PC-9 (cell line): Measurements from ENCODE around the gene SPSB3. TPM values are rescaled to one million over a fixed set of nuclear protein-coding genes. Genes with fewer than 3 reads are reported as not detected.

Experiments
- BruUV-seq: library from RNA; stranded (reverse); fragments of 400-500 nt; replicated peaks from 2 replicates; lab custom pipeline; 2021; lab: Mats Ljungman, UMichigan
- CTCF ChIA-PET: fragments of 300-600 bp; sonication (Branson Sonifier 250); formaldehyde crosslinking; loops from one replicate; lab custom pipeline; 2022; ENCODE audit warnings: antibody characterized with exemption; lab: Charles Lee
- POLR2A ChIA-PET: fragments of 300-600 bp; sonication (Branson Sonifier 250); formaldehyde crosslinking; loops from one replicate; lab custom pipeline; 2022; ENCODE audit warnings: antibody characterized with exemption; ENCODE audit not compliant: unreplicated experiment; lab: Charles Lee
- DNase-seq, 2 experiments: peaks; one replicate each; pipeline versions ENCODE4 v3.0.0 to v3.0.0-alpha.2; 2015 to 2022; ENCODE audit warnings: mixed read lengths in 1 of 2
- H2AFZ ChIP-seq: fragments of 200-600 bp; sonication (generic); 2 replicates; pipeline ENCODE4 v1.8.1; 2017; ENCODE audit warnings: antibody characterized with exemption
- H3F3A ChIP-seq: fragments of 200-600 bp; sonication (generic); 2 replicates; pipeline ENCODE4 v1.8.1; 2017; ENCODE audit warnings: antibody characterized with exemption, mild to moderate bottlenecking, low read depth; ENCODE audit not compliant: insufficient read depth
- H3K27ac ChIP-seq: fragments of 200-600 bp; sonication (generic); 2 replicates; pipeline ENCODE4 v1.6.1; 2016; ENCODE audit warnings: mixed run types
- H3K27me3 ChIP-seq: fragments of 200-600 bp; sonication (generic); 2 replicates; pipeline ENCODE4 v1.6.1; 2016; ENCODE audit warnings: low read depth, mixed run types; ENCODE audit not compliant: insufficient read depth
- H3K36me3 ChIP-seq: fragments of 200-600 bp; sonication (generic); 2 replicates; pipeline ENCODE4 v1.6.1; 2016; ENCODE audit warnings: low read depth, mixed run types
- H3K4me1 ChIP-seq: fragments of 200-600 bp; sonication (generic); replicated peaks from 2 replicates; pipeline ENCODE4 v1.6.1; 2016; ENCODE audit warnings: mixed run types; ENCODE audit not compliant: insufficient read depth
- H3K4me2 ChIP-seq: fragments of 200-600 bp; sonication (generic); 2 replicates; pipeline ENCODE4 v1.6.1; 2017; ENCODE audit warnings: mixed run types
- H3K4me3 ChIP-seq: fragments of 200-600 bp; sonication (generic); 2 replicates; pipeline ENCODE4 v1.6.1; 2016; ENCODE audit warnings: mixed run types
- H3K79me2 ChIP-seq: fragments of 200-600 bp; sonication (generic); 2 replicates; pipeline ENCODE4 v1.6.1; 2017; ENCODE audit warnings: low read depth, mixed run types
- H3K9me2 ChIP-seq: fragments of 200-600 bp; sonication (generic); 2 replicates; pipeline ENCODE4 v1.8.1; 2017; ENCODE audit warnings: mild to moderate bottlenecking; ENCODE audit not compliant: insufficient read depth
- H3K9me3 ChIP-seq: fragments of 200-600 bp; sonication (generic); 2 replicates; pipeline ENCODE4 v1.8.1; 2016; ENCODE audit warnings: low read depth; ENCODE audit not compliant: insufficient read depth
- H4K20me1 ChIP-seq: fragments of 200-600 bp; sonication (generic); 2 replicates; pipeline ENCODE4 v1.8.1; 2017; ENCODE audit not compliant: insufficient read depth
- CTCF ChIP-seq: fragments of 200-600 bp; sonication (generic); conservative IDR thresholded peaks from 2 replicates; pipeline ENCODE4 v1.6.1; 2017; ENCODE audit warnings: mixed run types, antibody characterized with exemption, mild to moderate bottlenecking, moderate library complexity
- EZH2 ChIP-seq: fragments of 200-600 bp; sonication (generic); IDR thresholded peaks from 2 replicates; pipeline ENCODE4 v1.8.0; 2017; ENCODE audit warnings: antibody characterized with exemption, low read depth
- intact Hi-C: fragments of 100-400 bp; cut with micrococcal nuclease; formaldehyde crosslinking; loops from one replicate; pipeline ENCODE4 v1.10.0; 2022; ENCODE audit not compliant: unreplicated experiment
- total RNA-seq: library from RNA; stranded (reverse); gene quantifications from 2 replicates; pipeline ENCODE4 v1.2.3, GENCODE V29; 2021

SPSB3 gene
- total RNA-seq, 1 experiment from 2014 or later = 58.2 TPM

- TF ChIP-seq CTCF (no peak), EZH2 (no peak)
- intact Hi-C loops = loop anchor here (5.0 kb wide), 2 partner anchors 160 to 370 kb away; partner anchors contain the start of gene MSRB1
- no TSS peak for BruUV-seq
- H4K20me1 ChIP-seq = peaks cover 48% of the 10 kb centered on the region
- DNase-seq = peak; percentile 55 to 65
- peaks cover 15% of the 10 kb centered on the region for H3K4me1 ChIP-seq
- peak overlapping the region; percentile 22; the same call in 1 of the 2 replicates for H2AFZ ChIP-seq
- 0 out of 2 replicates have a peak, but pooled peaks cover 8% of the 10 kb centered on the region for H3K36me3 ChIP-seq
- no peaks in the 10 kb centered on the region for H3K9me2 ChIP-seq
- CTCF ChIA-PET = interaction anchor here (1.3 to 1.6 kb wide), 2 partner anchors 8 to 76 kb away, joined by 6 to 9 read pairs; partner anchors contain the start of gene MAPK8IP3
- H3K4me2 ChIP-seq = peak overlapping the region; percentile 91
- peaks cover 55% of the 10 kb centered on the region for H3K79me2 ChIP-seq
- POLR2A ChIA-PET = interaction anchor here (0.5 to 1.1 kb wide), 6 partner anchors 8 to 485 kb away, joined by 3 to 11 read pairs (median 8); partner anchors contain the start of gene MAPK8IP3
- peak overlapping the region; percentile 93 for H3K4me3 ChIP-seq
- H3K9me3 ChIP-seq = no peaks in the 10 kb centered on the region
- peaks cover 26% of the 10 kb centered on the region for H3F3A ChIP-seq
- no peaks in the 10 kb centered on the region for H3K27me3 ChIP-seq
- peak overlapping the region; percentile 50; the same call in 1 of the 2 replicates for H3K27ac ChIP-seq
Measured at GRCh38 chr16:1781758-1782407, 488 bp downstream of the SPSB3 start.

GRCh38 chr16:1781254-1781653 lies 1.1 kb downstream of the SPSB3 start:
- no peaks in the 10 kb centered on the region for H3K9me2 ChIP-seq
- H4K20me1 ChIP-seq = peaks cover 47% of the 10 kb centered on the region
- no peak for TF ChIP-seq EZH2
- TF ChIP-seq CTCF = no peak
- H2AFZ ChIP-seq = no peak overlapping the region
- no TSS peak for BruUV-seq
- H3F3A ChIP-seq = peaks cover 29% of the 10 kb centered on the region
- H3K27ac ChIP-seq = peak overlapping the region; percentile 50; the same call in 1 of the 2 replicates
- POLR2A ChIA-PET = interaction anchor here (0.6 to 0.7 kb wide), 2 partner anchors 60 to 415 kb away, joined by 4 to 5 read pairs; no protein-coding TSS in a partner anchor
- intact Hi-C loops = loop anchor here (5.0 kb wide), 2 partner anchors 161 to 371 kb away; partner anchors contain the start of gene MSRB1
- peak overlapping the region; percentile 91 for H3K4me2 ChIP-seq
- peaks cover 15% of the 10 kb centered on the region for H3K4me1 ChIP-seq
- H3K79me2 ChIP-seq = peaks cover 51% of the 10 kb centered on the region
- CTCF ChIA-PET = no interaction called here
- peak overlapping the region; percentile 93 for H3K4me3 ChIP-seq
- no peaks in the 10 kb centered on the region for H3K9me3 ChIP-seq
- no peak for DNase-seq
- no peaks in the 10 kb centered on the region for H3K27me3 ChIP-seq
- 0 out of 2 replicates have a peak, but pooled peaks cover 8% of the 10 kb centered on the region for H3K36me3 ChIP-seq

- Histone ChIP-seq H3K79me2 (peaks cover 48% of the 10 kb centered on the region), H3K4me2 (peak overlapping the region; percentile 91), H3K27ac (no peak overlapping the region), H3K9me2 (no peaks in the 10 kb centered on the region), H3K27me3 (no peaks in the 10 kb centered on the region), H2AFZ (no peak overlapping the region), H3K4me3 (peak overlapping the region; percentile 93; the same call in 1 of the 2 replicates), H3K36me3 (0 out of 2 replicates have a peak, but pooled peaks cover 8% of the 10 kb centered on the region), H3K9me3 (no peaks in the 10 kb centered on the region), H4K20me1 (peaks cover 43% of the 10 kb centered on the region), H3K4me1 (peaks cover 15% of the 10 kb centered on the region), H3F3A (peaks cover 29% of the 10 kb centered on the region)
- TF ChIP-seq EZH2 (no peak), CTCF (no peak)
- ChIA-PET POLR2A (interaction anchor here (0.6 kb wide), 1 partner anchor 61 kb away, joined by 5 read pairs; no protein-coding TSS in a partner anchor), CTCF (interaction anchor here (0.6 kb wide), 1 partner anchor 103 kb away, joined by 4 read pairs; the partner anchor contains the start of gene JPT2)
- intact Hi-C loops = loop anchor here (5.0 kb wide), 2 partner anchors 162 to 372 kb away; partner anchors contain the start of gene MSRB1
- DNase-seq = no peak
- BruUV-seq = TSS peak; percentile 34
Measured at GRCh38 chr16:1780677-1781072, 1.7 kb downstream of the SPSB3 start.
